ENCODE measurements around the gene FCAMR.

Gene FCAMR

DNA sequence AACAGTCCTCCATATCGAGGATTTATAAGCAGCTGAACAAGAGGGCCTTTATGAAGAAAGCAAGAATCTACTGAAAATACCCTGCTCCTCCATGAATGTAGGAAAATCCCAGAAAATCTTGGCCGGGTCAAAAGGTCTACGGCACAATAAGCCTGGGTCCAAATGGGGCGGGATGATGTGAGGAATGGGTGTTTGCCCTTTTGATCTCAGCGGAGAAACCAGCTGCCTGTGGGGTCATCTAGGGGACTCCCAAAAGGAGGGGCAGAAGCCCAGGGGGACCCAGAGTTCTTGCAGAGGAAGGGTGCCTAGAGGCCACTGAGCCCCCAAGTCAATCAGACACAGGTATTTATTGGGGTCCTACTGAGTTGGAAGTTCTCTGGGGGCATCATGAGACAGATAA lies 12.6 kb downstream of the FCAMR start:
- Histone ChIP-seq H3K4me3 (ENCODE audit: extremely low read depth, insufficient read depth, low read length, poor library complexity, severe bottlenecking) (no peak overlapping the region), H3K36me3 (ENCODE audit: control insufficient read depth, insufficient read depth, low read length) (no peaks in the 10 kb centered on the region), H3K4me1 (ENCODE audit: control insufficient read depth, insufficient read depth, low read length, poor library complexity, severe bottlenecking) (no peaks in the 10 kb centered on the region), H3K27ac (ENCODE audit: low read depth, low read length, severe bottlenecking) (no peak overlapping the region), H3K9me3 (ENCODE audit: control insufficient read depth, low read length) (no peaks in the 10 kb centered on the region)
- WGBS, 2 experiments (ENCODE audit: insufficient coverage in 2 of 2), result 89 to 100% methylated on average over 4 to 5 of the region's 5 CpGs

DNA sequence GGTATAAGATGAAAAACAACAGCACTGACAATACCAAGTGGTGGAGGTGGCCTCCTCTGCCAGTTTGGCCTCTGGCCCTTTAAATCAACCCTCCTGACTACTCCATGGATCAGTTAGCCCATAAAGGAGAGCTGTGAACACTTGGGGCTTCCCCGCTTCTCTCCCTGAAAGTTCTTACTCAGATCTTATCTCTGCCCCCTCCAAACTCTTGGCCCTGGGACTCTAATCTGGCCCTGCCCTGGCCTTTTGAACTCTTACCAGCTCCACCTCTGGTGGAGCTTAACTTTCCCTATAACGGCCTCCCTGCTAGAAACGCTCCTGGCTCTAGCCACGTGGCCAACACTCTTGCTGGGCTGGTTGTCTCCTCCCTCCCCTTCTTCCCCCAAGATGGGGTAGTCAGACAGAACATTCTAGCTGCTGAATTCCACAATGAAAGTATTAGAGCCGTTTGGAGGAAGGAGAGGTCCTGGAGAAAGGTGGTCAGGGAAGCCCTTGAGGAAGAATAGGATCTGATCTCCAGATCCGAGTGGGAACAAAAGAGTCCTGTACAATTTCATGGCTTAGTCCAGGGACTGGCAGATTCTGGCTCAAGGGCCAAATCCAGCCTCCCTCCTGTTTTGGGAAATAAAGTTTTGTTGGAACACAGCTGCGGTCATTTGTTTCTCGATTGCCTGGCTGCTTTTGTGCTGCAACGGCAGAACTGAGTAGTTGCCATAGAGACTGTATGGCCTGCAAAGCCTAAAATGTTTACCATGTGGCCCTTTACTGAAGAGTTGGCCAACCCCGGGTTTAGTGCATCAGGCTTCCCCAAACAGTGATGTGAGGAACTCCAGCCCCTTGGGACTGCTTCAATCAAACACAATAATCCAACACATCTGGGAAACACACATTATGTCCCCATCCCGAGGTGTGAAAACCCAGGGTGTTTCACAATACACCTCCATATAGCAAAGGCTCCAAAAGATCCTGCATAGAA lies 14.5 kb downstream of the FCAMR start:
- Histone ChIP-seq H3K4me1 (ENCODE audit: control insufficient read depth, insufficient read depth, low read length, poor library complexity, severe bottlenecking) (no peaks in the 10 kb centered on the region), H3K4me3 (ENCODE audit: extremely low read depth, insufficient read depth, low read length, poor library complexity, severe bottlenecking) (no peak overlapping the region), H3K36me3 (ENCODE audit: control insufficient read depth, insufficient read depth, low read length) (no peaks in the 10 kb centered on the region), H3K9me3 (ENCODE audit: control insufficient read depth, low read length) (no peaks in the 10 kb centered on the region), H3K27ac (ENCODE audit: low read depth, low read length, severe bottlenecking) (no peak overlapping the region)
- 79 to 85% methylated on average over 7 to 8 of the region's 11 CpGs for WGBS, 2 experiments (ENCODE audit: insufficient coverage in 2 of 2)

DNA sequence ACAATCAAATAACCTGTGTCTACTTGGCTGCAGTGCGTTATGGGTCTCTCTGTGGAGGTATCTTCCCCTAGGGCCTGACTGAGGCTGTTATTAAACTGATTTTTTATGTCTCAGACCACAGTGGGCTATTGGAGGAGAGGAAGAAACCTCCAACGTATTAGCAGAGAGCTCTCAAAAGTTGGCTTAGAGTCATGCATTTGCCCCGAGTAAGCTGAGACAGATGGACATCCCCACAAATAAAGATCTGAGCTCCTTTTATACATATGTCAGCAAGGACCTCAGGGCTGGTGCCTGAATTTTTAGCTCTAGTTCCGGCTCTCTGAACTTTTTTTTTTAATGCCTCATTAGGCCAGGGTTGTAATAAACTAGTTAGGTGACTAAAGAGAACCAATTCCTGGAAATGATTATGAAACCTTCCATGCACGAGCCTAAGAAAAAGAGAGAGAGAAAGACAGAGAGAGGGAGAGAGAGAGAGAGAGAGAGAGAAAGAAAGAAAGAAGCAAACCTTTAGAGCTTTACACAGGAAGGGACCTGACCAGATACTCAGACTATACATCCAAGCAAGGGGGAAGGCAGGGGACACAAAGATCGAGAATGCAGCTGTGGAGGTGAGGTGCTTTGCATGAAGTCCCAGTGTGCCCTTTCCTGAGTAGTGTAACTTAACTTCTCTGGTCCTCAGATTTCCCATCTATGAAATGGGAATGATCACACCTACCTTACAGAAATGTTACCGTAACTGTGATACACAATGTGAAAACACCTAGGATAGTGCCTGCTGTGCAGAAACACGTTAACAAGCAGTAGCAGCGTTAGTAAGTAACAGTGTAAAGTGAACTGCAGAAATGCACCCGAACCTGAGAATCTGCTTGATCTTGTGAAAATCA lies 15.6 kb downstream of the FCAMR start:
- Histone ChIP-seq H3K4me3 (ENCODE audit: extremely low read depth, insufficient read depth, low read length, poor library complexity, severe bottlenecking) (no peak overlapping the region), H3K27ac (ENCODE audit: low read depth, low read length, severe bottlenecking) (no peak overlapping the region), H3K4me1 (ENCODE audit: control insufficient read depth, insufficient read depth, low read length, poor library complexity, severe bottlenecking) (no peaks in the 10 kb centered on the region), H3K9me3 (ENCODE audit: control insufficient read depth, low read length) (no peaks in the 10 kb centered on the region), H3K36me3 (ENCODE audit: control insufficient read depth, insufficient read depth, low read length) (no peaks in the 10 kb centered on the region)
- WGBS, 2 experiments (ENCODE audit: insufficient coverage in 2 of 2), result 88 to 95% methylated on average over 8 of the region's 10 CpGs

DNA sequence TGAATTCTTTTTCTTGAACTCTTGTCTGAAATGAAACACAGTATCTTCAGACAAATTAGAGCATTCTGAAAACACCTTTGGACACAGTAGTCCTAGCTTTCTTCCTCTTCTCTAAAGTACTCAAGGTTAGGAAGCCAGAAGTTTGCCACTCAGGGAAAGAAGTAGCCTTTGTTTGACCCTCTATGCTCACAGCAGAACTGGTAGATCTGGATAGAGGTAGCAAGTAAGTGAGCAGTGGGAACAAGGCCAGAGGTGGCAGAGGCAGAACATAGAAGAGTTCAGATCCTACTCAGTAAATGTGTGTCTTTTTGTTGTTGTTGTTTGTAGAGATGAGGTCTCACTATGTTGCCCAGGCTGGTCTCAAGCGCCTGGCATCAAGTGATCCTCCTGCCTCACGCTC lies 16.6 kb downstream of the FCAMR start:
- Histone ChIP-seq H3K27ac (ENCODE audit: low read depth, low read length, severe bottlenecking) (no peak overlapping the region), H3K4me3 (ENCODE audit: extremely low read depth, insufficient read depth, low read length, poor library complexity, severe bottlenecking) (no peak overlapping the region), H3K9me3 (ENCODE audit: control insufficient read depth, low read length) (no peaks in the 10 kb centered on the region), H3K36me3 (ENCODE audit: control insufficient read depth, insufficient read depth, low read length) (no peaks in the 10 kb centered on the region), H3K4me1 (ENCODE audit: control insufficient read depth, insufficient read depth, low read length, poor library complexity, severe bottlenecking) (no peaks in the 10 kb centered on the region)
- WGBS, 2 experiments (ENCODE audit: insufficient coverage in 2 of 2), result 89 to 100% methylated on average over 2 of the region's 2 CpGs

DNA sequence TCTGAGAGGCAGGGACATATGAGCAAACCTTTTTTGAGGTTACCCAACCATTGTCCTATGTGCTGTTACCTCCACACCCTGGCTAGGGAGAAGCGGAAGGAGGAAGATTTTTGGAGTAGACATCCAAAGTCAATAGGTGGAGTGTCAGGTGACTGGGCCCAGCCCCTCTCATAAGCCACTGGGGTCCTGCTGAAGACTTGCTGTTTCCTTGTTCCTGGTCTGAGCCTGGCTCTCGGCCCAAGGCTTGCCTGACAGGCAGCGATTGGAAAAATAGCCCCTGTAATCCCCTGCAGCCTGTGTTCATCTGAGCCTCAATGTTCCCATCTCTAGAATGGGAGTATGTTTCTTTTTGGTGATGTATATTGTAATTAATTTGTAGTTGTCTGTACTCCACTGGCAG lies 17.1 kb downstream of the FCAMR start:
- no peaks in the 10 kb centered on the region for H3K9me3 ChIP-seq (ENCODE audit: control insufficient read depth, low read length)
- no peaks in the 10 kb centered on the region for H3K36me3 ChIP-seq (ENCODE audit: control insufficient read depth, insufficient read depth, low read length)
- WGBS, 2 experiments (ENCODE audit: insufficient coverage in 2 of 2), result 94 to 100% methylated on average over 3 of the region's 3 CpGs
- H3K27ac ChIP-seq (ENCODE audit: low read depth, low read length, severe bottlenecking), result no peak overlapping the region
- no peak overlapping the region for H3K4me3 ChIP-seq (ENCODE audit: extremely low read depth, insufficient read depth, low read length, poor library complexity, severe bottlenecking)
- H3K4me1 ChIP-seq (ENCODE audit: control insufficient read depth, insufficient read depth, low read length, poor library complexity, severe bottlenecking), result no peaks in the 10 kb centered on the region

DNA sequence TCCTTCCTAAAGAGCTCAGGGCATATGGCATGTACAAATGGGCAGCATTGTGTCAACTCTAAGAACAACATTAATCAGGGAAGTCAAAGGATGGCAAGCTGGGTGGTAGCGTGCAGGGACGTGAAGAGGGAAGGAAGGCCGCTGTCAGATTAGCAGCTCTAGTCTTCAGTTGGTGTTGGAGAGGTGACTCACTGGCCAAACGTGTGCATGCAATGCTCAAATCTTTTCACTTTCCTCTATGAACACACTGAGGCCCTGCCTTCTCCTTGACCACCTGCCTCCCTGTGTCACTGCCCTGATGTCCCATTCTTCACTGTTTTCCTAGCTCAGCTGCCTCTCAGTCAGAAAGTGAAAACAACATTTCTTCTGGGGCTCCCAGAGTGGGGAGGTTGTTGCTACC lies 18.1 kb downstream of the FCAMR start:
- Histone ChIP-seq H3K4me3 (ENCODE audit: extremely low read depth, insufficient read depth, low read length, poor library complexity, severe bottlenecking) (no peak overlapping the region), H3K27ac (ENCODE audit: low read depth, low read length, severe bottlenecking) (no peak overlapping the region), H3K36me3 (ENCODE audit: control insufficient read depth, insufficient read depth, low read length) (no peaks in the 10 kb centered on the region), H3K9me3 (ENCODE audit: control insufficient read depth, low read length) (no peaks in the 10 kb centered on the region), H3K4me1 (ENCODE audit: control insufficient read depth, insufficient read depth, low read length, poor library complexity, severe bottlenecking) (no peaks in the 10 kb centered on the region)
- 77 to 94% methylated on average over 3 of the region's 4 CpGs for WGBS, 2 experiments (ENCODE audit: insufficient coverage in 2 of 2)

DNA sequence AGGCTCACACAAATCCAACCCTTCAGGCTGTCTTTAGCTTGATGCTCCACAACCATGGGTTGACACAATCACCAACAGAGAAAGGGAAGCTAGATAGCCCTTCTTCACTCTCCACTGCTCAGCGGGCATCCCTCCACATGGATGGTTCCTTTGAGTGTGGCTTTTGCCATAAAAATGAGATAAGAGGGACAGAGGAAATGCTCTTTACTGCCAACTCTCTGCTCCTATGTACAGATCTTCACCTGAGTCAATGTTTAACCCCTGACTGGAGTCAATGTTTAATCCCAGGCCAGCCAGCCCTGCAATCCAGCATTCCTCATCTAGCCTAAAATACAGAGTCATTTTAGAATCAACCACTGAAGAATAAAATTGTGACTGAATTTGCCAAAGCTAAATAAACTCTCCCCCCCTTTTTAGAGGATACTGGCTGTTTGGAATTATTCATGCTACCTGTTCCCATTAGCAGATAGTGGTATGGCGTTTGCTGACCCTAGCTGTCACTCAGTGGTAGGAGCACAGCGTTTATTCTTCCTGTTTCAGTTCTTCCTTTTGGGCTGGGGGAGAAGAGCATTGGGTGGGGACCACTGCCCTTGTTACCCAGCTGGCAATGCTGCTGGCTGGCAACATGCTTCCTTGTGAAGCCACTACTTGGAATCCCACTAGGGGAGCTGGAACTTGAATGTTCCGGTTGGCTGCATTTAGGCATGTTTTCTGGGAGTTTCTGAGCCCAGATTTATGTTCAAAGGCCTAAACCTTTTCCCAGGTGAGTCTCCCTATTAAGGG lies 18.8 kb downstream of the FCAMR start:
- H3K36me3 ChIP-seq (ENCODE audit: control insufficient read depth, insufficient read depth, low read length), result no peaks in the 10 kb centered on the region
- no peaks in the 10 kb centered on the region for H3K9me3 ChIP-seq (ENCODE audit: control insufficient read depth, low read length)
- WGBS, 2 experiments (ENCODE audit: insufficient coverage in 2 of 2), result 89 to 94% methylated on average over 2 to 3 of the region's 4 CpGs
- H3K4me1 ChIP-seq (ENCODE audit: control insufficient read depth, insufficient read depth, low read length, poor library complexity, severe bottlenecking), result no peaks in the 10 kb centered on the region
- H3K27ac ChIP-seq (ENCODE audit: low read depth, low read length, severe bottlenecking), result no peak overlapping the region
- H3K4me3 ChIP-seq (ENCODE audit: extremely low read depth, insufficient read depth, low read length, poor library complexity, severe bottlenecking), result no peak overlapping the region

DNA sequence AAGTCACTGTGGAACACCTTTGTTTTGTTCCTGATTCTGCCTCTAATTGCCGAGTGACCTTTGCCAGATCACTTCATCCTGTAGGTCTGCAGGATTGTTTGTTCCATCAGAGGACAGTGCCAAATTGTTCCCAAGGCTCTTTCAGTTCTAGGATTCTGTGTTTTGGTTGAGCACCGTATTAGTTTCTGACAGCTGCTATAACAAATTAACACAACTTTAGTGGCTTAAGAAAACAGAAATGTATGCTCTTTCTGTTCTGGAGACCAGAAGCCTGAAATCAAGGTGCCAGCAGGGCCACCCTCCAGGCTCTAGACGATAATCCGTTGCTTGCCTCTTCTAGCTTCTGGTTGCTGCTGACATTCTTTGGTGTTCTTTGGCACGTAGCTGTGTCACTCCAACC lies 20.6 kb downstream of the FCAMR start:
- 92 to 98% methylated on average over 4 of the region's 5 CpGs for WGBS, 2 experiments (ENCODE audit: insufficient coverage in 2 of 2)
- H3K36me3 ChIP-seq (ENCODE audit: control insufficient read depth, insufficient read depth, low read length), result no peaks in the 10 kb centered on the region
- H3K27ac ChIP-seq (ENCODE audit: low read depth, low read length, severe bottlenecking), result no peak overlapping the region
- H3K9me3 ChIP-seq (ENCODE audit: control insufficient read depth, low read length), result no peaks in the 10 kb centered on the region
- no peak overlapping the region for H3K4me3 ChIP-seq (ENCODE audit: extremely low read depth, insufficient read depth, low read length, poor library complexity, severe bottlenecking)
- no peaks in the 10 kb centered on the region for H3K4me1 ChIP-seq (ENCODE audit: control insufficient read depth, insufficient read depth, low read length, poor library complexity, severe bottlenecking)

DNA sequence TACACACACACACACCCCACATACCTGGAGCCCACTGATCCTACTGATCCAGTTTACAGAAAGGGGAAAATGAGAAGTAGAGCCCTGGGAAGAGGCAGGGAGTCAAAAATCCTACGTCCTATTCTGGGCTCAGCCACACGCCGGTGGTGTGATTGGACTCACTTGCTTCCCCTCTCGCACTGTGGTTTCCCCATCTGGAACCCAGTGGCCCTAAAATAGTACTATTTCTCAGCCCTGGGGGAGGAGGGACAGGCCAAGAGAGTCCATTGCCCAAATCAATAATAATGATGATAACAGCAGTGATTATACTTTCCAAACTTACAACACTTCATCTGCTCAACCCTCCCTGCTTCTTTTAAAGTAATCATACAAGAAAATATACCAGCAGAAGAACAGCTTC lies 21.1 kb downstream of the FCAMR start:
- WGBS, 2 experiments (ENCODE audit: insufficient coverage in 2 of 2), result 90 to 100% methylated on average over 1 to 2 of the region's 4 CpGs
- Histone ChIP-seq H3K4me1 (ENCODE audit: control insufficient read depth, insufficient read depth, low read length, poor library complexity, severe bottlenecking) (no peaks in the 10 kb centered on the region), H3K9me3 (ENCODE audit: control insufficient read depth, low read length) (no peaks in the 10 kb centered on the region), H3K36me3 (ENCODE audit: control insufficient read depth, insufficient read depth, low read length) (no peaks in the 10 kb centered on the region), H3K4me3 (ENCODE audit: extremely low read depth, insufficient read depth, low read length, poor library complexity, severe bottlenecking) (no peak overlapping the region), H3K27ac (ENCODE audit: low read depth, low read length, severe bottlenecking) (no peak overlapping the region)

DNA sequence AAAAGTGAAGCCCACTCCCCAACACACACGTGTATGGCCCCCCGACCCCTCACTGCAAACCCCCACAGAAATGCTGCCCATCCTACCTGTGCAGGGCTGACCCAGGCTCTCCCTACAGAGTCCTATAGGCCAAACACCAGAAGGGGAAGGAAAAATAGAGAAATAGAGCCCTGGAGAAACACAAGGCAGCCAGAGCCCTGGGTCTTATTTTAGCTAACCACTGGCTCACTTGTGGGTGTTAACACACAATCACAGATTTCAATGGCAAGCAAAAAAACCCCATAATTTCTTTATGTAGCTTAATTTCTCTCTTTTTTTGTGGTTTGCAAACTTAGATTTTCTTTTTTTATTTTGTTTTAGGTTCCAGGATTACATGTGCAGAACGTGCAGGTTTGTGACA lies 23.0 kb downstream of the FCAMR start:
- Histone ChIP-seq H3K4me3 (ENCODE audit: extremely low read depth, insufficient read depth, low read length, poor library complexity, severe bottlenecking) (no peak overlapping the region), H3K27ac (ENCODE audit: low read depth, low read length, severe bottlenecking) (no peak overlapping the region), H3K4me1 (ENCODE audit: control insufficient read depth, insufficient read depth, low read length, poor library complexity, severe bottlenecking) (no peaks in the 10 kb centered on the region), H3K36me3 (ENCODE audit: control insufficient read depth, insufficient read depth, low read length) (no peaks in the 10 kb centered on the region), H3K9me3 (ENCODE audit: control insufficient read depth, low read length) (no peaks in the 10 kb centered on the region)
- 100% methylated on average over 1 of the region's 3 CpGs; no CpG with 5 or more reads in 1 of the 2 experiments for WGBS, 2 experiments (ENCODE audit: insufficient coverage in 2 of 2)

All from mesodermal cell (in vitro differentiated cells).